HepG2 (cell line): ENCODE data around the gene HMBS. TPM values are rescaled to one million over a fixed set of nuclear protein-coding genes. Genes with fewer than 3 reads are reported as not detected.

ENCODE experiments used
- PHF8 ChIP-seq: sonication (generic); formaldehyde crosslinking; IDR thresholded peaks from 2 replicates; pipeline ENCODE4 v1.5.0; 2020; ENCODE audit warnings: missing genetic modification reagents
- REXO4 ChIP-seq: sonication (generic); formaldehyde crosslinking; IDR thresholded peaks from 2 replicates; pipeline ENCODE4 v1.8.0; 2022; ENCODE audit warnings: missing genetic modification reagents, mild to moderate bottlenecking, borderline replicate concordance
- TCF12 ChIP-seq, 2 experiments: fragments of 450-650 bp in 1 of 2; sonication (generic) in 1 of 2; formaldehyde crosslinking in 1 of 2; IDR thresholded peaks; 2 replicates each; pipeline versions ENCODE4 v1.6.1 to v1.8.0; 2017 to 2022; ENCODE audit warnings: antibody characterized with exemption in 1 of 2, mild to moderate bottlenecking in 1 of 2, missing genetic modification reagents in 1 of 2, moderate library complexity in 1 of 2
- ZBTB20 ChIP-seq: sonication (generic); formaldehyde crosslinking; IDR thresholded peaks from 2 replicates; pipeline ENCODE4 v1.8.1; 2023; ENCODE audit warnings: missing genetic modification reagents, low read depth, mild to moderate bottlenecking, borderline replicate concordance
- ZNF550 ChIP-seq: sonication (generic); formaldehyde crosslinking; IDR thresholded peaks from 2 replicates; pipeline ENCODE4 v1.4.0; 2020; ENCODE audit warnings: mild to moderate bottlenecking, missing genetic modification reagents, borderline replicate concordance
- ZNF747 ChIP-seq: sonication (generic); formaldehyde crosslinking; IDR thresholded peaks from 2 replicates; pipeline ENCODE4 v1.8.1; 2023; ENCODE audit warnings: missing genetic modification reagents, mild to moderate bottlenecking, borderline replicate concordance
- polyA plus RNA-seq, 8 experiments: library from polyadenylated mRNA; depleted of rRNA in 3 of 8; stranded (reverse) in 7 of 8; unstranded in 1 of 8; fragments of >200 nt; fragmentation: Illumina TruSeq in 4 of 8; extraction: Trizol in 4 of 8; gene quantifications; 2 replicates each; pipeline versions ENCODE4 v1.2.1 to v1.2.3, GENCODE V29; 2011 to 2016; ENCODE audit warnings: low read depth in 4 of 8, missing spikeins in 1 of 8, mixed read lengths in 1 of 8; ENCODE audit not compliant: insufficient read depth in 1 of 8
- total RNA-seq, 5 experiments: library from RNA; depleted of rRNA; stranded (reverse); fragments of >200 nt; fragmentation: Illumina TruSeq; extraction: Trizol; gene quantifications; 2 replicates each; pipeline ENCODE4 v1.2.3, GENCODE V29; 2016; ENCODE audit warnings: low read depth in 1 of 5
- TF ChIP-seq, protein P1 (sequence below): sonication (generic); IDR thresholded peaks from 2 replicates; pipeline ENCODE4 v1.6.1; 2016; ENCODE audit warnings: low read depth, borderline replicate concordance
- TF ChIP-seq, protein P2 (sequence below): IDR thresholded peaks from 2 replicates; pipeline ENCODE4 v1.6.1; 2016; ENCODE audit warnings: mild to moderate bottlenecking, missing biosample characterization, missing genetic modification reagents
- TF ChIP-seq, protein P3 (sequence below): sonication (generic); formaldehyde crosslinking; IDR thresholded peaks from 2 replicates; pipeline ENCODE4 v1.5.0; 2020; ENCODE audit warnings: mild to moderate bottlenecking, missing genetic modification reagents, borderline replicate concordance
- TF ChIP-seq, protein P4 (sequence below): sonication (generic); formaldehyde crosslinking; IDR thresholded peaks from 2 replicates; pipeline ENCODE4 v1.4.0; 2020; ENCODE audit warnings: missing genetic modification reagents
- TF ChIP-seq, protein P5 (sequence below): sonication (generic); formaldehyde crosslinking; IDR thresholded peaks from 2 replicates; pipeline ENCODE4 v1.5.1; 2020; ENCODE audit warnings: missing genetic modification reagents, mild to moderate bottlenecking, borderline replicate concordance
- TF ChIP-seq, protein P6 (sequence below): sonication (generic); formaldehyde crosslinking; IDR thresholded peaks from 2 replicates; pipeline ENCODE4 v1.4.0; 2020; ENCODE audit warnings: missing genetic modification reagents, borderline replicate concordance

HMBS gene
- total and polyA plus RNA-seq, 2 of the 13 experiments (the other 11 are each of a cell fraction or from before 2014, with no cell fraction given), result 9.4 to 46.9 TPM

DNA sequence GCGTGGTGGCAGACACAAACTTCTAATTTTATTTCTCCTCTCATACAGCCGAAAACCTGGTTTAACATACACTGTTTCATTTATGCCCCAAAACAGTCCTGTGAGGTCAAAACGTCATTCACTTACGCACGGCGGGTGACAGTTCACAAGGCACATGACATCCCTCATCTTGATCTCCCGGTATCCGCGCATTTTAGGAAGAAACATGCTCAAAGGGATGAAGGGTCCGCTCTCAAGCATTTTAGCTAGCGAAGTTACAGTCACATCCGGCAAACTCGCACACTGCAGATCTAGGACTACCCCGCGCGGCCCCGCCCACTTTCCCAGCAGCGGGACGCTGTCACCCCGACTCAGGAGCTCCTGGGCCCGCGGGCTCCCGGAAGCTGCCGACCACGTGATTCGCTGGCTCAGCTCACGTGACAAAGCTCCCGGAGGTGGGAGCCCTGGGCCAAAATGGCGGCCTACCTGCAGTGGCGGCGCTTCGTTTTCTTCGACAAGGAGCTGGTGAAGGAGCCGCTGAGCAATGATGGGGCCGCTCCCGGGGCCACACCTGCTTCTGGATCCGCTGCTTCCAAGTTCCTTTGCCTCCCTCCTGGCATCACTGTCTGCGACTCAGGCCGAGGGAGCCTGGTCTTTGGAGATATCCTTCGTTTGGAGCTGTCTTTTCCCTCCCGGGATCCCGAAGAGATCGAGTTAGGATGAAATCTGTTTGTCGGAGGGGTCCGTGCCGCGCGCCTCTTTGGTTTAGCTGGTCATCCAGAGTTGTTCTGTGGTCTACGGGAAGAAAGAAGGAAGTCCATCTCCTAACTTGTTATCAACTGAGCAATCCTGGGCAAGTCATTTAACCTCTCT lies 17.1 kb upstream of the HMBS start, which contains the start of gene VPS11 (continued):
- TF ChIP-seq, protein P1, sequence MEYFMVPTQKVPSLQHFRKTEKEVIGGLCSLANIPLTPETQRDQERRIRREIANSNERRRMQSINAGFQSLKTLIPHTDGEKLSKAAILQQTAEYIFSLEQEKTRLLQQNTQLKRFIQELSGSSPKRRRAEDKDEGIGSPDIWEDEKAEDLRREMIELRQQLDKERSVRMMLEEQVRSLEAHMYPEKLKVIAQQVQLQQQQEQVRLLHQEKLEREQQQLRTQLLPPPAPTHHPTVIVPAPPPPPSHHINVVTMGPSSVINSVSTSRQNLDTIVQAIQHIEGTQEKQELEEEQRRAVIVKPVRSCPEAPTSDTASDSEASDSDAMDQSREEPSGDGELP, result no peak
- peak; percentile 91 for TF ChIP-seq PHF8 (CRISPR knock-in tag)
- TF ChIP-seq, protein P2, sequence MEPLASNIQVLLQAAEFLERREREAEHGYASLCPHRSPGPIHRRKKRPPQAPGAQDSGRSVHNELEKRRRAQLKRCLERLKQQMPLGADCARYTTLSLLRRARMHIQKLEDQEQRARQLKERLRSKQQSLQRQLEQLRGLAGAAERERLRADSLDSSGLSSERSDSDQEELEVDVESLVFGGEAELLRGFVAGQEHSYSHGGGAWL (CRISPR knock-in tag), result peak; percentile 79
- TF ChIP-seq ZBTB20 (CRISPR knock-in tag), result no peak
- TF ChIP-seq REXO4 (CRISPR knock-in tag), result no peak
- TF ChIP-seq, protein P3, sequence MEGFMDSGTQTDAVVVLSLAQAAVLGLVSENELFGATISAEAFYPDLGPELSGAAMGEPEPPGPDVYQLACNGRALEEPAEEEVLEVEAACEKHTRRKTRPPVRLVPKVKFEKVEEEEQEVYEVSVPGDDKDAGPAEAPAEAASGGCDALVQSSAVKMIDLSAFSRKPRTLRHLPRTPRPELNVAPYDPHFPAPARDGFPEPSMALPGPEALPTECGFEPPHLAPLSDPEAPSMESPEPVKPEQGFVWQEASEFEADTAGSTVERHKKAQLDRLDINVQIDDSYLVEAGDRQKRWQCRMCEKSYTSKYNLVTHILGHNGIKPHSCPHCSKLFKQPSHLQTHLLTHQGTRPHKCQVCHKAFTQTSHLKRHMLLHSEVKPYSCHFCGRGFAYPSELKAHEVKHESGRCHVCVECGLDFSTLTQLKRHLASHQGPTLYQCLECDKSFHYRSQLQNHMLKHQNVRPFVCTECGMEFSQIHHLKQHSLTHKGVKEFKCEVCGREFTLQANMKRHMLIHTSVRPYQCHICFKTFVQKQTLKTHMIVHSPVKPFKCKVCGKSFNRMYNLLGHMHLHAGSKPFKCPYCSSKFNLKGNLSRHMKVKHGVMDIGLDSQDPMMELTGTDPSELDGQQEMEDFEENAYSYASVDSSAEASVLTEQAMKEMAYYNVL (CRISPR knock-in tag), result no peak; the same call in 1 of the 2 replicates
- TF ChIP-seq, protein P4, sequence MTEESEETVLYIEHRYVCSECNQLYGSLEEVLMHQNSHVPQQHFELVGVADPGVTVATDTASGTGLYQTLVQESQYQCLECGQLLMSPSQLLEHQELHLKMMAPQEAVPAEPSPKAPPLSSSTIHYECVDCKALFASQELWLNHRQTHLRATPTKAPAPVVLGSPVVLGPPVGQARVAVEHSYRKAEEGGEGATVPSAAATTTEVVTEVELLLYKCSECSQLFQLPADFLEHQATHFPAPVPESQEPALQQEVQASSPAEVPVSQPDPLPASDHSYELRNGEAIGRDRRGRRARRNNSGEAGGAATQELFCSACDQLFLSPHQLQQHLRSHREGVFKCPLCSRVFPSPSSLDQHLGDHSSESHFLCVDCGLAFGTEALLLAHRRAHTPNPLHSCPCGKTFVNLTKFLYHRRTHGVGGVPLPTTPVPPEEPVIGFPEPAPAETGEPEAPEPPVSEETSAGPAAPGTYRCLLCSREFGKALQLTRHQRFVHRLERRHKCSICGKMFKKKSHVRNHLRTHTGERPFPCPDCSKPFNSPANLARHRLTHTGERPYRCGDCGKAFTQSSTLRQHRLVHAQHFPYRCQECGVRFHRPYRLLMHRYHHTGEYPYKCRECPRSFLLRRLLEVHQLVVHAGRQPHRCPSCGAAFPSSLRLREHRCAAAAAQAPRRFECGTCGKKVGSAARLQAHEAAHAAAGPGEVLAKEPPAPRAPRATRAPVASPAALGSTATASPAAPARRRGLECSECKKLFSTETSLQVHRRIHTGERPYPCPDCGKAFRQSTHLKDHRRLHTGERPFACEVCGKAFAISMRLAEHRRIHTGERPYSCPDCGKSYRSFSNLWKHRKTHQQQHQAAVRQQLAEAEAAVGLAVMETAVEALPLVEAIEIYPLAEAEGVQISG (CRISPR knock-in tag), result peak; percentile 86
- TF ChIP-seq TCF12 (IDR thresholded peaks at IDR 0.05), result no peak
- no peak for TF ChIP-seq TCF12 (CRISPR knock-in tag; IDR thresholded peaks at IDR 0.05)
- TF ChIP-seq, protein P5, sequence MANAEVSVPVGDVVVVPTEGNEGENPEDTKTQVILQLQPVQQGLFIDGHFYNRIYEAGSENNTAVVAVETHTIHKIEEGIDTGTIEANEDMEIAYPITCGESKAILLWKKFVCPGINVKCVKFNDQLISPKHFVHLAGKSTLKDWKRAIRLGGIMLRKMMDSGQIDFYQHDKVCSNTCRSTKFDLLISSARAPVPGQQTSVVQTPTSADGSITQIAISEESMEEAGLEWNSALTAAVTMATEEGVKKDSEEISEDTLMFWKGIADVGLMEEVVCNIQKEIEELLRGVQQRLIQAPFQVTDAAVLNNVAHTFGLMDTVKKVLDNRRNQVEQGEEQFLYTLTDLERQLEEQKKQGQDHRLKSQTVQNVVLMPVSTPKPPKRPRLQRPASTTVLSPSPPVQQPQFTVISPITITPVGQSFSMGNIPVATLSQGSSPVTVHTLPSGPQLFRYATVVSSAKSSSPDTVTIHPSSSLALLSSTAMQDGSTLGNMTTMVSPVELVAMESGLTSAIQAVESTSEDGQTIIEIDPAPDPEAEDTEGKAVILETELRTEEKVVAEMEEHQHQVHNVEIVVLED (CRISPR knock-in tag), result peak; percentile 71; the same call in 1 of the 2 replicates
- 0 out of 2 replicates have a peak, but pooled peaks have one; percentile 5 for TF ChIP-seq ZNF747 (CRISPR knock-in tag)
- TF ChIP-seq, protein P6, sequence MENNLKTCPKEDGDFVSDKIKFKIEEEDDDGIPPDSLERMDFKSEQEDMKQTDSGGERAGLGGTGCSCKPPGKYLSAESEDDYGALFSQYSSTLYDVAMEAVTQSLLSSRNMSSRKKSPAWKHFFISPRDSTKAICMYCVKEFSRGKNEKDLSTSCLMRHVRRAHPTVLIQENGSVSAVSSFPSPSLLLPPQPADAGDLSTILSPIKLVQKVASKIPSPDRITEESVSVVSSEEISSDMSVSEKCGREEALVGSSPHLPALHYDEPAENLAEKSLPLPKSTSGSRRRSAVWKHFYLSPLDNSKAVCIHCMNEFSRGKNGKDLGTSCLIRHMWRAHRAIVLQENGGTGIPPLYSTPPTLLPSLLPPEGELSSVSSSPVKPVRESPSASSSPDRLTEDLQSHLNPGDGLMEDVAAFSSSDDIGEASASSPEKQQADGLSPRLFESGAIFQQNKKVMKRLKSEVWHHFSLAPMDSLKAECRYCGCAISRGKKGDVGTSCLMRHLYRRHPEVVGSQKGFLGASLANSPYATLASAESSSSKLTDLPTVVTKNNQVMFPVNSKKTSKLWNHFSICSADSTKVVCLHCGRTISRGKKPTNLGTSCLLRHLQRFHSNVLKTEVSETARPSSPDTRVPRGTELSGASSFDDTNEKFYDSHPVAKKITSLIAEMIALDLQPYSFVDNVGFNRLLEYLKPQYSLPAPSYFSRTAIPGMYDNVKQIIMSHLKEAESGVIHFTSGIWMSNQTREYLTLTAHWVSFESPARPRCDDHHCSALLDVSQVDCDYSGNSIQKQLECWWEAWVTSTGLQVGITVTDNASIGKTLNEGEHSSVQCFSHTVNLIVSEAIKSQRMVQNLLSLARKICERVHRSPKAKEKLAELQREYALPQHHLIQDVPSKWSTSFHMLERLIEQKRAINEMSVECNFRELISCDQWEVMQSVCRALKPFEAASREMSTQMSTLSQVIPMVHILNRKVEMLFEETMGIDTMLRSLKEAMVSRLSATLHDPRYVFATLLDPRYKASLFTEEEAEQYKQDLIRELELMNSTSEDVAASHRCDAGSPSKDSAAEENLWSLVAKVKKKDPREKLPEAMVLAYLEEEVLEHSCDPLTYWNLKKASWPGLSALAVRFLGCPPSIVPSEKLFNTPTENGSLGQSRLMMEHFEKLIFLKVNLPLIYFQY (CRISPR knock-in tag), result peak; percentile 67; the same call in 1 of the 2 replicates
- no peak for TF ChIP-seq ZNF550 (CRISPR knock-in tag)
